Tibial nerve (tissue), 3 donors: Measurements from ENCODE around the gene SNAPIN.

ENCODE experiments used
- POLR2A ChIP-seq, 2 donors: fragments of 450-650 bp; IDR thresholded peaks; one replicate each; pipeline ENCODE4 v1.6.1; 2017; ENCODE audit warnings: antibody characterized with exemption in 2 of 2, mild to moderate bottlenecking in 2 of 2, moderate library complexity in 2 of 2
- TF ChIP-seq, protein P1 (sequence below), 5 experiments: fragments of 200-600 bp in 3 of 5; fragments of 450-650 bp in 2 of 5; sonication (generic) in 3 of 5; IDR thresholded peaks; one replicate each; pipeline ENCODE4 v1.5.1; 2016 to 2019; ENCODE audit warnings: antibody characterized with exemption in 5 of 5, mild to moderate bottlenecking in 3 of 5, moderate library complexity in 2 of 5

DNA sequence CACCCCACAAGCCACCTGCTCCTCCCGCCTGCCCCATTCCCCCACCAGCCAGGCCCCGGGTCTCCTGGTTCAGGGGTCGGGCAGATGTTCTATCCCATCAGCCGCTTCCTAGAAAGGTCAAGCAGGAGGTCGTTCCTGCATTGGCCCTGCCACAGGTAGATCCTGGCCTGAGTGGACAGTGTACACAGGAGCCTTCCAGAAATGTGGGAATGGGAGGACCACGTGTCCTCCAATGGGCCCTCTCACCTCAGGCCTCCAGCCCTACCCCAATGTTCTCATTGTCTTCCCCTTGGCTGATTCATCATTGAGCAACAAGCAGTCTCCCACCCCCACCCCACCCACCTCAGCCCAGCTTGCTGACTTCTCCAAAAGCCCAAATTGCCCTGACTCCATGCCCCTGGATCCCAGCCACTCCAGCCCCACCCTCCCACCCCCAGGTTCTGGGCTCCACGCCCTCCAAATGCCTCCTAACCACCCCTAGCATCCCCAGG, 47.6 kb upstream of the SNAPIN start:
- TF ChIP-seq, protein P1, sequence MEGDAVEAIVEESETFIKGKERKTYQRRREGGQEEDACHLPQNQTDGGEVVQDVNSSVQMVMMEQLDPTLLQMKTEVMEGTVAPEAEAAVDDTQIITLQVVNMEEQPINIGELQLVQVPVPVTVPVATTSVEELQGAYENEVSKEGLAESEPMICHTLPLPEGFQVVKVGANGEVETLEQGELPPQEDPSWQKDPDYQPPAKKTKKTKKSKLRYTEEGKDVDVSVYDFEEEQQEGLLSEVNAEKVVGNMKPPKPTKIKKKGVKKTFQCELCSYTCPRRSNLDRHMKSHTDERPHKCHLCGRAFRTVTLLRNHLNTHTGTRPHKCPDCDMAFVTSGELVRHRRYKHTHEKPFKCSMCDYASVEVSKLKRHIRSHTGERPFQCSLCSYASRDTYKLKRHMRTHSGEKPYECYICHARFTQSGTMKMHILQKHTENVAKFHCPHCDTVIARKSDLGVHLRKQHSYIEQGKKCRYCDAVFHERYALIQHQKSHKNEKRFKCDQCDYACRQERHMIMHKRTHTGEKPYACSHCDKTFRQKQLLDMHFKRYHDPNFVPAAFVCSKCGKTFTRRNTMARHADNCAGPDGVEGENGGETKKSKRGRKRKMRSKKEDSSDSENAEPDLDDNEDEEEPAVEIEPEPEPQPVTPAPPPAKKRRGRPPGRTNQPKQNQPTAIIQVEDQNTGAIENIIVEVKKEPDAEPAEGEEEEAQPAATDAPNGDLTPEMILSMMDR (IDR thresholded peaks at IDR 0.05) = no peak
- no peak for TF ChIP-seq POLR2A (IDR thresholded peaks at IDR 0.05)
